HFF-Myc (cell line): ENCODE results near the gene CDH24.

Experiments used
- DNase-seq: peaks from one replicate; pipeline ENCODE4 v3.0.0-alpha.2; 2011; ENCODE audit warnings: low read depth; ENCODE audit errors: extremely low read depth
- H3K4me3 ChIP-seq: replicated peaks from 2 replicates; pipeline ENCODE4 v1.5.1; 2011; ENCODE audit warnings: low read depth, mild to moderate bottlenecking, control low read depth, low read length
- TF ChIP-seq, protein P1 (sequence below): IDR thresholded peaks from 2 replicates; pipeline ENCODE4 v1.5.1; 2012; ENCODE audit warnings: mild to moderate bottlenecking, low read depth, low read length, control low read depth; ENCODE audit errors: missing control alignments

The CDH24 gene, protein sequence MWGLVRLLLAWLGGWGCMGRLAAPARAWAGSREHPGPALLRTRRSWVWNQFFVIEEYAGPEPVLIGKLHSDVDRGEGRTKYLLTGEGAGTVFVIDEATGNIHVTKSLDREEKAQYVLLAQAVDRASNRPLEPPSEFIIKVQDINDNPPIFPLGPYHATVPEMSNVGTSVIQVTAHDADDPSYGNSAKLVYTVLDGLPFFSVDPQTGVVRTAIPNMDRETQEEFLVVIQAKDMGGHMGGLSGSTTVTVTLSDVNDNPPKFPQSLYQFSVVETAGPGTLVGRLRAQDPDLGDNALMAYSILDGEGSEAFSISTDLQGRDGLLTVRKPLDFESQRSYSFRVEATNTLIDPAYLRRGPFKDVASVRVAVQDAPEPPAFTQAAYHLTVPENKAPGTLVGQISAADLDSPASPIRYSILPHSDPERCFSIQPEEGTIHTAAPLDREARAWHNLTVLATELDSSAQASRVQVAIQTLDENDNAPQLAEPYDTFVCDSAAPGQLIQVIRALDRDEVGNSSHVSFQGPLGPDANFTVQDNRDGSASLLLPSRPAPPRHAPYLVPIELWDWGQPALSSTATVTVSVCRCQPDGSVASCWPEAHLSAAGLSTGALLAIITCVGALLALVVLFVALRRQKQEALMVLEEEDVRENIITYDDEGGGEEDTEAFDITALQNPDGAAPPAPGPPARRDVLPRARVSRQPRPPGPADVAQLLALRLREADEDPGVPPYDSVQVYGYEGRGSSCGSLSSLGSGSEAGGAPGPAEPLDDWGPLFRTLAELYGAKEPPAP

DNA sequence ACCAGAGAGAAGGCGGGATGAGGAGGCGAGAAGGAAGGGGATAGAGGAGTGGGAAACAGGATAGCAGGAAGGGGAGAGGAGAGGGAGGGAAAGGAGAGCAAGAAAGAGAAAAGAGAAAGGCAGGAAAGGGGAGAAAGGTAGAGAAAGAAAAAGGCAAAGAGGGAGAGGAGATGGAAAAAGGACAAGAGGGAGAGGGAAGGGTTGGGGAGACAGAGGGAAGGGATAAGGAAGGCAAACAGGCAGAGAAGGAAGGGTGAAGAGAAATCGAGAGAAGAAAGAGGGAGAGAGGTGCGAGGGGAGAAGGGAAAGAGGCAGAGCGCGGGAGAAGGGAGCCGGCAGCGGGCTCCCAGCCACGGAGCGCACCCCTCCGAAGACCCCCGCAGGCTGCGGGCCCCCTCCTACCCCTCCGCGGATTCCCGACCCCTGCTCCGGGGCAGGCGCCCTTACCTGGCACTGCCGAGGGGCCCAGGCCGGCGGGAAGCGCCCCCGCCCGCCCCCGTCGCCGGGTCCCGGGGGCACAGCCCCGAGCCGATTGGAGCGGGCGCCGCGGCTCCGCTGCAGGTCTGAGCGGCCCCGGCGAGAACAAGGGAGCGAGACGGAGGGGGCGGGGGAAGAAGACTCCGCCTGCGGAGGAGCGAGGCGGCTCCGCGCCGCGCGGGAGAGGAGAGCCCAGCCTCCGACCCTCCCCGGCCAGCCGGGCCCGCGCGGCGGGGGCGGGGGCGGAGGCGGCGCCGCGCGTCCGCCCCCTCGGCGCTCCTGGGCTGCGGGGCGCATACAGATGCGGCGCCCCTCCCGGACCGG is at the start of gene CDH24:
CDH24 (minus strand) TSS at position 565 of the 801 bp plus-strand sequence. CDS start 1,787 bp downstream, outside the sequence.
- peak within 1 kb of the TSS; percentile 41 for H3K4me3 ChIP-seq
- TF ChIP-seq, protein P1, sequence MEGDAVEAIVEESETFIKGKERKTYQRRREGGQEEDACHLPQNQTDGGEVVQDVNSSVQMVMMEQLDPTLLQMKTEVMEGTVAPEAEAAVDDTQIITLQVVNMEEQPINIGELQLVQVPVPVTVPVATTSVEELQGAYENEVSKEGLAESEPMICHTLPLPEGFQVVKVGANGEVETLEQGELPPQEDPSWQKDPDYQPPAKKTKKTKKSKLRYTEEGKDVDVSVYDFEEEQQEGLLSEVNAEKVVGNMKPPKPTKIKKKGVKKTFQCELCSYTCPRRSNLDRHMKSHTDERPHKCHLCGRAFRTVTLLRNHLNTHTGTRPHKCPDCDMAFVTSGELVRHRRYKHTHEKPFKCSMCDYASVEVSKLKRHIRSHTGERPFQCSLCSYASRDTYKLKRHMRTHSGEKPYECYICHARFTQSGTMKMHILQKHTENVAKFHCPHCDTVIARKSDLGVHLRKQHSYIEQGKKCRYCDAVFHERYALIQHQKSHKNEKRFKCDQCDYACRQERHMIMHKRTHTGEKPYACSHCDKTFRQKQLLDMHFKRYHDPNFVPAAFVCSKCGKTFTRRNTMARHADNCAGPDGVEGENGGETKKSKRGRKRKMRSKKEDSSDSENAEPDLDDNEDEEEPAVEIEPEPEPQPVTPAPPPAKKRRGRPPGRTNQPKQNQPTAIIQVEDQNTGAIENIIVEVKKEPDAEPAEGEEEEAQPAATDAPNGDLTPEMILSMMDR: no peak
- no peak for DNase-seq

DNA sequence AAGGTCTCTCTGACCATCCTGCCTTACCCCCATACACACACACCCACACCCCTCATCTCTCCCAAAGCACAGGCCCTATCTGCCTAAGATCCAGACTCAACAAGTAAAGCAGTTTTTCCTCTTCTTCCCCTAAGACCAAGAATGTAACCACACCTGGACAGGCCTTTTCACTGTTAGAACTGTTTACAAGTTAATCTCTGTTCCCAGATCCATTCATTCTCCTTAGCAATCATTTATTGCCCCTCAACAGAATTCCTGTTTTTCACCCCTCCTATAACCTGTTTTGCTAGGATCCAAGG is 49.4 kb upstream of the CDH24 start:
- DNase-seq: no peak
- H3K4me3 ChIP-seq: no peak overlapping the region
- TF ChIP-seq, protein P1: no peak

DNA sequence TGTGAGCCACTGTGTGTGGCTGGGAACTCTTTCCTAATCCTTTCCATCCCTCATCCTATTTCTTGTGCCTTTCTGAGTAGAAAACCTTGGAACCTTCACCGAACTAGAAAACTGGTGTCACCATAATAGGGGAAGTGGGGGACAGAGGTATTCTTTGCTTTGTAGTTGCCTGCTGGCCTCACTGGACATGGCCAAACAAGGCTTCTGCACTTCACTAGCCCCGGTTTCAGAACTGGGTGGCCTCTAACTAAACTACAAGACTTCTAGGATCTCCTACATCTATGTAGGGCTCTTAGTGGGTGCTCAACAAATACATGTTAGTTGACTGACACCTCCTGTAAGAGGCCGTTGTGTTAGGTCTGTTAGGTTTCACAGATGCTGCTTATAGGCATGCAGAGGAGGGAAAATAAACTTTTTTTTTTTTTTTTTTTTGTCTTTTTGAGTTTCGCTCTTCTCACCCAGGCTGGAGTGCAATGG is 48.1 kb upstream of the CDH24 start:
- TF ChIP-seq, protein P1: no peak
- no peak overlapping the region for H3K4me3 ChIP-seq
- no peak for DNase-seq

DNA sequence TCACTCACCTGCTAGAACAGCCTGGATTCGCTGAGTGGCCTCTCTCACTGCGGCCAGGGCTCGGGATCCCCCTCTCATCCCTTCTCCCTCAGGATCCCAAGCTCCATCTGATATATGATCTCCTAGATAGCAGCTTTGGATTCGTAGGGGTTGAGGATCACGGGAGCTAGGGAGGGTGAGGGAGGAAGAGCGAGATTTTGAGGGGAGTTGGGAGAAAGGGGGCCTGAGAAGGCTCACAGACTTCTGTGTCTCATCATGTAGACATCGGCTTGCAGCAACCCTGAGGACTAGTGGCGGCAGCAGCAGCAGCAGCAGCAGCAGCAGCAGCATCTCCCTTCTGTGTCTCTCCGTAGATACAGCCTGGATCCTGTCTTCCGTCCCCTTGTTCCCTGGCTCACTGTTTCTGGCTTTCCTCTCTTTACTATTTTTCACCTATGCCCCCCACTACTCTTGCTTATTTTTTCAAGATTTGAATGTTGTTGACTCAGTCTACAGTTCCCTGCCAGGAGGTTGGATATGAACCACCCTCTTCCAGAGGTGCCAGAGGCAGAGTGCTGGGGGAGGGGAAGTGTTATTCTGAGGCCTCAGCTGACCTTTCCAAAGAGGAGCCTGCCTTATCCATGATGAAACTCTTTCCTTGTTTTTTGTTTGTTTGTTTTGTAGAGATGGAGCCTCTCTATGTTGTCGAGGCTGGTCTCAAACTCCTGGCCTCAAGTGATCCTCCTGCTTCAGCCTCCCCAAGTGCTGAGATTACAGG is 47.4 kb upstream of the CDH24 start, which contains the start of gene CIROP:
CIROP (minus strand) TSS at position 399 of the 757 bp plus-strand sequence; CDS start at position 330, 69 bp downstream.
- TF ChIP-seq, protein P1: no peak
- DNase-seq: no peak
- H3K4me3 ChIP-seq: no peak within 1 kb of the TSS

DNA sequence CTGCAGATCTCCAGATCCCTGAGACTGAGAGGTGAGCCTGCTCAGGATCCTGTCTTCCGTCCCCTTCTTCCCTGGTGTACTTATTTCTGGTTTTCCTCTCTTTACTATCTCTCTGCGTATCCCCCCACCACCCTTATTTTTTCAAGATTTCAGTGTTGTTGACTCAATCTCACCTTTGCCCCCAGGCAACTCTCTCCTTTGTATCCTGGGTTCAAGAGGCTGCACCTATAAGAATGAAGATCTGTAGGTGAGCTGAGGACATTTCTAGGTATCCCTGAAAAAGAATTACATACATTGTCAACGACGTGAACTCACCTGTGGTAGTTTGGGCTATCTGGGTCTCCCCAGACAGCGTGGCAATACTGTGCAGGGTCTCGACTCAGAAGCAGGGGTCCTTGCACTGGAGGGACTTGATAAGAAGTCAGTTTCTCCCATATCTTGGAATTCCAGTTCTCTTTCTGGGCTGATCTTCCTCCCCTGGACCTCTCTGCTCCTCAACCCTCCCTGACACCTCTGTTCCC is 46.8 kb upstream of the CDH24 start:
- H3K4me3 ChIP-seq: no peak overlapping the region
- TF ChIP-seq, protein P1: no peak
- no peak for DNase-seq
